Transverse colon (tissue), 4 donors: ENCODE data around the gene PARN.

ENCODE experiments used
- POLR2AphosphoS5 ChIP-seq, 3 donors: sonication (generic); formaldehyde crosslinking; IDR thresholded peaks; one replicate each; pipeline ENCODE4 v1.6.1; 2016; ENCODE audit warnings: antibody characterized with exemption in 3 of 3
- TF ChIP-seq, protein P1 (sequence below), 5 experiments: fragments of 200-600 bp in 3 of 5; fragments of 450-650 bp in 2 of 5; sonication (generic) in 3 of 5; IDR thresholded peaks; 1 replicate in 2 of 5; 2 replicates in 3 of 5; pipeline ENCODE4 v1.5.1; 2016 to 2017; ENCODE audit warnings: antibody characterized with exemption in 5 of 5, inconsistent platforms in 3 of 5, mild to moderate bottlenecking in 2 of 5, moderate library complexity in 1 of 5

DNA sequence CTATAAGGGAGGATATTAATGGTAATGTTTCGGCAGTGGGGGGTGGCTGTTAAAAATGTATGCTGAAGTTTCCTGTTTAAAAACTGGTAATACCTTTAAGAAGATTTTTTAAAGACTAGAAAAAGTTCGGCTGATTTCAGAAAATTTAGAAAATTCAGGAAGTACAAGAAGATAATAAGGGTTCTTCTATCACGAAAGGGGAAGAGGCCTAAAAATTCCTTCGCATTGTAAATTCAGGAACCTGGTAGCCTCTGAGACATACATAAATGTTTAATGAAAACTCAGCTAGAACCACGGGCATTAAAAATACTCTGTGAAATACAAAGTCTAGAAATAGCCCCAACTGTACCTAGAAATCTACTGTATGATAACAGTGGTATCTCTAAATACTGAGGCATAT is 181.2 kb downstream of the PARN start:
- TF ChIP-seq, protein P1, sequence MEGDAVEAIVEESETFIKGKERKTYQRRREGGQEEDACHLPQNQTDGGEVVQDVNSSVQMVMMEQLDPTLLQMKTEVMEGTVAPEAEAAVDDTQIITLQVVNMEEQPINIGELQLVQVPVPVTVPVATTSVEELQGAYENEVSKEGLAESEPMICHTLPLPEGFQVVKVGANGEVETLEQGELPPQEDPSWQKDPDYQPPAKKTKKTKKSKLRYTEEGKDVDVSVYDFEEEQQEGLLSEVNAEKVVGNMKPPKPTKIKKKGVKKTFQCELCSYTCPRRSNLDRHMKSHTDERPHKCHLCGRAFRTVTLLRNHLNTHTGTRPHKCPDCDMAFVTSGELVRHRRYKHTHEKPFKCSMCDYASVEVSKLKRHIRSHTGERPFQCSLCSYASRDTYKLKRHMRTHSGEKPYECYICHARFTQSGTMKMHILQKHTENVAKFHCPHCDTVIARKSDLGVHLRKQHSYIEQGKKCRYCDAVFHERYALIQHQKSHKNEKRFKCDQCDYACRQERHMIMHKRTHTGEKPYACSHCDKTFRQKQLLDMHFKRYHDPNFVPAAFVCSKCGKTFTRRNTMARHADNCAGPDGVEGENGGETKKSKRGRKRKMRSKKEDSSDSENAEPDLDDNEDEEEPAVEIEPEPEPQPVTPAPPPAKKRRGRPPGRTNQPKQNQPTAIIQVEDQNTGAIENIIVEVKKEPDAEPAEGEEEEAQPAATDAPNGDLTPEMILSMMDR (IDR thresholded peaks at IDR 0.05): no peak
- TF ChIP-seq POLR2AphosphoS5 (IDR thresholded peaks at IDR 0.05): no peak
